ENCODE results near the gene SLC25A44.
A peak's percentile ranks its signal among the peaks of the same experiment; 100 is the strongest.

The SLC25A44 gene

GRCh38 chr1:156244126-156244525 lies 50.2 kb downstream of the SLC25A44 start:
- DNase-seq, result no peak

- DNase-seq, result no peak
These were observed 50.8 kb downstream of the SLC25A44 start for GRCh38 chr1:156244712-156245111.

GRCh38 chr1:156245451-156246232 lies 51.7 kb downstream of the SLC25A44 start:
- DNase-seq, result peak; percentile 78

- no peak for DNase-seq
These were observed 52.4 kb downstream of the SLC25A44 start for GRCh38 chr1:156246241-156246780.

- DNase-seq, result no peak
These were observed 53.0 kb downstream of the SLC25A44 start for GRCh38 chr1:156246781-156247459.

- DNase-seq, result no peak
These were observed 53.8 kb downstream of the SLC25A44 start, which contains the start of gene PAQR6 for GRCh38 chr1:156247460-156248322. PAQR6 (minus strand) TSS chr1:156248056; CDS start chr1:156246731, 1,325 bp downstream.

GRCh38 chr1:156248323-156248683 lies 54.4 kb downstream of the SLC25A44 start:
- DNase-seq, result no peak

GRCh38 chr1:156249593-156249992 lies 55.7 kb downstream of the SLC25A44 start:
- no peak for DNase-seq

- DNase-seq, result no peak
These were observed 57.6 kb downstream of the SLC25A44 start for GRCh38 chr1:156251527-156251926.

- DNase-seq, result no peak
These were observed 59.7 kb downstream of the SLC25A44 start for GRCh38 chr1:156253634-156254033.

- no peak for DNase-seq
These were observed 63.8 kb downstream of the SLC25A44 start for GRCh38 chr1:156257711-156258110.

GRCh38 chr1:156258859-156259258 lies 65.0 kb downstream of the SLC25A44 start:
- no peak for DNase-seq

GRCh38 chr1:156259805-156260204 lies 65.9 kb downstream of the SLC25A44 start:
- DNase-seq, result no peak

GRCh38 chr1:156260896-156261295 lies 67.0 kb downstream of the SLC25A44 start:
- DNase-seq, result no peak

Data from activated effector memory CD4-positive, alpha-beta T cell treated with anti-CD3 and anti-CD28 coated beads, Interleukin-2, amount 50 U/mL, for 16 hours (primary cell).